ENCODE results near the gene TICRR. TPM values are rescaled to one million over a fixed set of nuclear protein-coding genes. Genes with fewer than 3 reads are reported as not detected.

Gene TICRR
- total and polyA plus RNA-seq, 2 of the 4 experiments (the other 2 are of a cell fraction), result 3.0 to 4.2 TPM

DNA sequence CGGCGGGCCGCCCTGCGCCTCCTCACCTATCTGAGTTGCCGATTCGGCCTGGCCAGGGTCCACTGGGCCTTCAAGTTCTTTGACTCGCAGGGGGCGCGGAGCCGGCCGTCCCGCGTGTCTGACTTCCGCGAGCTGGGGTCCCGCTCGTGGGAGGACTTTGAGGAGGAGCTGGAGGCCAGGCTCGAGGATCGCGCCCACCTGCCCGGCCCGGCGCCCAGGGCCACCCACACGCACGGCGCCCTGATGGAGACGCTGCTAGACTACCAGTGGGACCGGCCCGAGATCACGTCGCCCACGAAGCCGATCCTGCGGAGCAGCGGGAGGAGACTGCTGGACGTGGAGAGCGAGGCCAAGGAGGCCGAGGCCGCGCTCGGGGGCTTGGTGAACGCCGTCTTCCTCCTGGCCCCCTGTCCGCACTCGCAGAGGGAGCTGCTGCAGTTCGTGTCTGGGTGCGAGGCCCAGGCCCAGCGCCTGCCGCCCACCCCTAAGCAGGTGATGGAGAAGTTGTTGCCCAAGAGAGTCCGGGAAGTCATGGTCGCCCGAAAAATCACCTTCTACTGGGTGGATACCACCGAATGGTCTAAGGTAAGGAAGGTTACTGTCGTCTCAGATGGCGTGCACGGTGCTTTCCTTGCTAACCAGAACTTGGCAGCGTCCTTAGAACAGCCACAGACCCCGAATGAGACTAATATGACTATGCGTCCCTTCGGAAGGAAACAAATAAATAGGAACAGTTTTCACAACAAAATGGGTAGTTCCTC is 567 bp downstream of the TICRR start:
- peak overlapping the region; percentile 67 for H3K27ac ChIP-seq (ENCODE audit: insufficient read depth, low read length)
- peaks cover 6% of the 10 kb centered on the region for H3K27me3 ChIP-seq (ENCODE audit: control insufficient read depth, insufficient read depth, low read length)
- peak; percentile 21 for ATAC-seq (ENCODE audit: low read depth)
- peaks cover 3% of the 10 kb centered on the region; the same call in 1 of the 2 replicates for H3K4me1 ChIP-seq (ENCODE audit: control insufficient read depth, insufficient read depth, low read length)
- intact Hi-C loops (cut with micrococcal nuclease), result no loop called here
- ChIA-PET POLR2A (ENCODE audit: unreplicated experiment) (interaction anchor here (0.6 kb wide), 1 partner anchor 727 kb away, joined by 3 read pairs; no protein-coding TSS in a partner anchor), CTCF (no interaction called here)
- H2AK5ac ChIP-seq (ENCODE audit: low read depth, low read length), result peak overlapping the region; percentile 44; the same call in 1 of the 2 replicates
- peak overlapping the region; percentile 54; the same call in 1 of the 2 replicates for H3K14ac ChIP-seq (replicated peaks; ENCODE audit: low read depth, low read length)
- no peak overlapping the region for H3K18ac ChIP-seq (ENCODE audit: low read depth, low read length)
- peak; percentile 4 for DNase-seq
- no peaks in the 10 kb centered on the region; the same call in 1 of the 2 replicates for H3K36me3 ChIP-seq (ENCODE audit: control insufficient read depth, insufficient read depth, low read length)
- H2BK20ac ChIP-seq (ENCODE audit: low read depth, low read length), result no peak overlapping the region
- H3K4ac ChIP-seq (ENCODE audit: low read depth, low read length), result no peak overlapping the region; the same call in 1 of the 2 replicates
- peak overlapping the region; percentile 93 for H3K9ac ChIP-seq (ENCODE audit: low read depth, low read length)
- H2AK9ac ChIP-seq (replicated peaks; ENCODE audit: low read depth, low read length, poor library complexity), result peak overlapping the region; percentile 92
- H2BK5ac ChIP-seq (ENCODE audit: low read depth, low read length, poor library complexity, severe bottlenecking), result no peak overlapping the region
- peak overlapping the region; percentile 70; the same call in 1 of the 2 replicates for H3K23ac ChIP-seq (ENCODE audit: low read depth, low read length)
- no peak overlapping the region for H2BK120ac ChIP-seq (ENCODE audit: low read depth, low read length)
- TF ChIP-seq NFE2L2 (IDR thresholded peaks at IDR 0.05; ENCODE audit: low read depth, low read length) (no peak), CEBPB (IDR thresholded peaks at IDR 0.05; ENCODE audit: low read depth, low read length) (0 out of 2 replicates have a peak, but pooled peaks have one; percentile 24)
- H3K4me2 ChIP-seq (ENCODE audit: low read depth, low read length), result peak overlapping the region; percentile 97
- 1% methylated on average over 23 of the region's 60 CpGs; no CpG with 5 or more reads in 1 of the 2 experiments for WGBS, 2 experiments (ENCODE audit: extremely low coverage in 2 of 2, insufficient read length in 1 of 2)
- H2AFZ ChIP-seq (replicated peaks; ENCODE audit: low read length, poor library complexity), result peak overlapping the region; percentile 91
- dilution Hi-C loops (cut with HindIII; ENCODE audit: low sequenced_read_pairs, unreplicated experiment), result no loop called here
- no peak overlapping the region for H4K5ac ChIP-seq (ENCODE audit: low read depth, low read length)
- peaks cover 25 to 41% of the 10 kb centered on the region in 2 experiments for H3K79me1 ChIP-seq (ENCODE audit: low read depth in 1 of 2, low read length in 2 of 2)
- no peak overlapping the region for H2BK15ac ChIP-seq (ENCODE audit: low read depth, low read length)
- H3K4me3 ChIP-seq (ENCODE audit: insufficient read depth, low read depth, low read length), result peak overlapping the region; percentile 50
- H4K8ac ChIP-seq (ENCODE audit: low read depth in 2 of 2, low read length in 2 of 2), result no peak overlapping the region
- BruUV-seq (replicated peaks), result no TSS peak
- H4K91ac ChIP-seq (ENCODE audit: insufficient read depth, low read depth, low read length), result no peak overlapping the region
- no peaks in the 10 kb centered on the region for H3K9me1 ChIP-seq (ENCODE audit: insufficient read depth, low read length)
- in situ Hi-C loops (cut with MboI; ENCODE audit: low sequenced_read_pairs), result no loop called here
- peaks cover 3% of the 10 kb centered on the region; the same call in 1 of the 2 replicates for H4K20me1 ChIP-seq (ENCODE audit: insufficient read depth, low read length)
- H3K56ac ChIP-seq (ENCODE audit: extremely low read depth, insufficient read depth, low read length), result peak overlapping the region; percentile 38
- H3K9me3 ChIP-seq (ENCODE audit: control insufficient read depth, insufficient read depth, low read length), result no peaks in the 10 kb centered on the region
